NCI-H446 treated with DMSO at 0.1 percent for 48 hours (cell line): ENCODE measurements around the gene TAAR8.
"Not testable (repeated sequence)": the region's sequence is repeated elsewhere in the genome, so short reads cannot be mapped to it uniquely, and the experiment has no call there.

Source experiments
- DNase-seq: peaks from one replicate; lab custom pipeline; 2025; lab: John Stamatoyannopoulos, UW

TAAR8 gene

GRCh38 chr6:132552372-132552771, at the start of gene TAAR8:
Gene TAAR8, plus strand, starts transcription at chr6:132552672. Its CDS starts 21 bp downstream, at chr6:132552693.
- DNase-seq = no peak

- DNase-seq = no peak
Observed at GRCh38 chr6:132504757-132505156, 47.7 kb upstream of the TAAR8 start.

- DNase-seq = no peak
Observed at GRCh38 chr6:132505158-132505557, 47.3 kb upstream of the TAAR8 start.

GRCh38 chr6:132506461-132506860, 46.0 kb upstream of the TAAR8 start:
- no peak for DNase-seq

GRCh38 chr6:132506869-132507808, 45.3 kb upstream of the TAAR8 start:
- no peak for DNase-seq

GRCh38 chr6:132511210-132511830, 41.2 kb upstream of the TAAR8 start:
- no peak for DNase-seq

- no peak for DNase-seq
Observed at GRCh38 chr6:132511831-132512220, 40.6 kb upstream of the TAAR8 start.

GRCh38 chr6:132512342-132512637, 40.2 kb upstream of the TAAR8 start:
- DNase-seq = no peak

GRCh38 chr6:132512638-132513632, 39.5 kb upstream of the TAAR8 start, which contains the start of gene STX7:
Gene STX7, minus strand, starts transcription at chr6:132513116. Its CDS starts 9,586 bp downstream, at chr6:132503530.
- peak; percentile 63 for DNase-seq

GRCh38 chr6:132513831-132514545, 38.5 kb upstream of the TAAR8 start:
- no peak for DNase-seq

GRCh38 chr6:132515386-132515785, 37.1 kb upstream of the TAAR8 start:
- no peak for DNase-seq

- DNase-seq = no peak
Observed at GRCh38 chr6:132520953-132521352, 31.5 kb upstream of the TAAR8 start.

GRCh38 chr6:132524646-132525045, 27.8 kb upstream of the TAAR8 start:
- no peak for DNase-seq

GRCh38 chr6:132525866-132526265, 26.6 kb upstream of the TAAR8 start:
- no peak for DNase-seq

- no peak for DNase-seq
Observed at GRCh38 chr6:132526461-132526860, 26.0 kb upstream of the TAAR8 start.

- no peak for DNase-seq
Observed at GRCh38 chr6:132527791-132528190, 24.7 kb upstream of the TAAR8 start.

- peak; percentile 20 for DNase-seq
Observed at GRCh38 chr6:132530293-132530974, 22.0 kb upstream of the TAAR8 start.

GRCh38 chr6:132534546-132534945, 17.9 kb upstream of the TAAR8 start:
- DNase-seq = not testable (repeated sequence)

GRCh38 chr6:132537145-132537544, 15.3 kb upstream of the TAAR8 start:
- DNase-seq = no peak

GRCh38 chr6:132537977-132538376, 14.5 kb upstream of the TAAR8 start, which contains the start of gene TAAR9:
Gene TAAR9, plus strand, starts transcription at chr6:132538277. Its CDS starts 13 bp downstream, at chr6:132538290.
- no peak for DNase-seq

- DNase-seq = no peak
Observed at GRCh38 chr6:132544826-132545225, 7.6 kb upstream of the TAAR8 start.
